ENCODE results near the gene VTI1B. TPM values are rescaled to one million over a fixed set of nuclear protein-coding genes. Genes with fewer than 3 reads are reported as not detected.
A peak's percentile ranks its signal among the peaks of the same experiment; 100 is the strongest.

VTI1B gene
- total RNA-seq, 1 donor from 2014 or later: 133 TPM

DNA sequence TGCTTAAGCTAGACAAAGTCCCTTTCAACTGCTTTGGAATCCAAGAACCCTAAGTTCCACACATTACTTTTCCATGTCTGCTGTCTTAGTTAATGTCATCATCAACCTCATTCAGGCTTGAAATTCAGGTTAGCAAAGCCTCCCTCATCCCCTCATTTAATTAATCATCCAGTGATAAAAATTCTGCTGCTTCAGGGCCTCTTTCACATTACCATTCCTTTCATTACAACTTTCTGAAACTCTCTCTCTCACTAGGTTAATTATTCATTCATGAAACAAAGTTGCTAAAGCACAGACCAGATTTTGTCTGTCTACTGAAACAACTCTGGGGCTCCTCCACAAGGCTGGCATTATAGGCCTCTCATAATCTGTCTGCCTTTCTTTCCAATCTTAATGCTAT lies 9.4 kb upstream of the VTI1B start:
- intact Hi-C loops (cut with micrococcal nuclease): no loop called here
- ATAC-seq (no peak), DNase-seq (no peak)

- intact Hi-C loops (cut with micrococcal nuclease): no loop called here
- no peak for ATAC-seq
- DNase-seq: no peak
Measured at GRCh38 chr14:67680941-67681340, 6.5 kb upstream of the VTI1B start.

- intact Hi-C loops (cut with micrococcal nuclease): no loop called here
- DNase-seq: no peak
- no peak for ATAC-seq
Measured at GRCh38 chr14:67680121-67680602, 5.7 kb upstream of the VTI1B start.

- intact Hi-C loops (cut with micrococcal nuclease): no loop called here
- ATAC-seq (no peak), DNase-seq (no peak)
Measured at GRCh38 chr14:67679006-67679405, 4.6 kb upstream of the VTI1B start.

- intact Hi-C loops (cut with micrococcal nuclease): no loop called here
- ATAC-seq (no peak), DNase-seq (no peak)
Measured at GRCh38 chr14:67675219-67675582, 769 bp upstream of the VTI1B start.

GRCh38 chr14:67674139-67674479 lies 323 bp downstream of the VTI1B start:
- DNase-seq (peak; percentile 82), ATAC-seq (peak; percentile 89)
- intact Hi-C loops (cut with micrococcal nuclease): no loop called here

DNA sequence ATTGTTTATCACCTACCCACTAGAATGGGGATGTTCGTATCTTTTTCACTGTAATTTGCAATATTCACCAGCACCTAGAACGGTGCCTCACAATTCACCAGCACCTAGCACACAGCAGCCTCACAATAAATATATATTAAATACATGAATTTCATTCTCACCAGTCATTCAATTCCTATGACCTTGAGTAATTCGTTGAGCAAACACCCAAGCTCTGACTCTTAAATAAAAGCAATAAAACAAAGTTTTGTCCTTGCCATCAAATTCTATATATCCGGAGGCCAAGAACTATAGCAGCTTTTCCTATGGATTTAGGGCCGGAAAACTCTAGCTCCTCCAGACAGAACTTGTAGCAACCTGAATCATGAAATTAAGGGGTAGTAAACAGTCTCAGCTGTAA lies 981 bp downstream of the VTI1B start:
- intact Hi-C loops (cut with micrococcal nuclease): no loop called here
- no peak for ATAC-seq
- no peak for DNase-seq

GRCh38 chr14:67668559-67668958 lies 5.9 kb downstream of the VTI1B start:
- intact Hi-C loops (cut with micrococcal nuclease): loop anchor here (5.0 kb wide), 1 partner anchor 51 kb away; the partner anchor contains the start of gene ARG2
- DNase-seq (no peak), ATAC-seq (no peak)

- ATAC-seq (peak; percentile 72), DNase-seq (no peak)
- intact Hi-C loops (cut with micrococcal nuclease): loop anchor here (5.0 kb wide), 1 partner anchor 50 kb away; the partner anchor contains the start of gene ARG2
Measured at GRCh38 chr14:67666750-67667449, 7.5 kb downstream of the VTI1B start.

DNA sequence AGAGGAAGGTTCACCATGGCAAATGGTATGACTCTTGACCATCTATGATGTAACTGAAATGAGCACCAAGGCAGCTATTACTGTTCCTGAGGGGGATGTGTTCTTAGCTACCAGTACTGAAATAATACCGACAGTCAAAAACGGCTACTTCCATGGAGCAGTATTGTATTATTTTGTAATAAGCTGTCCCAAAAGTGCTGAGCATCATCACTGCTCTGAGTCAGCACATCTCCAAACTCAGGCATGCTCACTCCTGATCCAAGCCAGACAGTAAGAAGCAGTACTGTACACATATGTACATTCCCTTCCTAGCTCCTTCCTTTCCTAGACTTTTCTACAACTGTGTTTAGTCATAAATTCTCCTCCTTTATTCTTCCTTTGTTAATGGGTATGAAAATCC lies 8.6 kb downstream of the VTI1B start:
- no peak for DNase-seq
- intact Hi-C loops (cut with micrococcal nuclease): loop anchor here (5.0 kb wide), 1 partner anchor 49 kb away; the partner anchor contains the start of gene ARG2
- ATAC-seq: no peak

GRCh38 chr14:67663633-67664032 lies 10.8 kb downstream of the VTI1B start:
- ATAC-seq: no peak
- intact Hi-C loops (cut with micrococcal nuclease): no loop called here

DNA sequence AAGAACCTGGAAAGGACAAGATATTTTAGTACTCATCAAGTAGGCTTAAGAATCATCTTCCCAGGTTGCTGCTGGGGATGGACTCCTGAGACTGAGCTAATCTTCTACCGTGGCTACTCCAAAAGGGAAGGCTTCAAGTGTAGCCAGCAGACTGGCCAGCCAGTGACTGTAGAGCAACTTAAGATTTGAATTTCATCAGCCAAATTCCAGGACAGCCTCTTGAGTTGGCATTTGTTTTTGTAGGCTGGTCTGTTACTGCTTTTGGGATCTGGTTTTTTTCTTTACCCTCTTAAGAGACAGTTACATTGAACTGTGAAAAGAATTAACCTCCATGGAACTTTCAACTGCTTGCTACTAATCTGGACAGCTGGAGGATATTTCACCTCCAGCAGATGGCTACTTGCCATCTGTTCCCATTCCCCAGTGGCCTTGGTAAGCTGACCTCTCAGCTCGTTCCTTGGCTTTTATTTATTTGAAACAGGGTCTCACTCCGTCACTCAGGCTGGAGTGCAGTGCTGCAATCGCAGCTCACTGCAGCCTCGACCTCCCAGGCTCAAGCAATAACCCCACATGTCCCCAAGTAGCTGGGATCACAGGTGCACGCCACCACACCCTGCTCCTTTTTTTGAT lies 20.7 kb downstream of the VTI1B start:
- ATAC-seq (no peak), DNase-seq (no peak)
- intact Hi-C loops (cut with micrococcal nuclease): no loop called here

More at GRCh38 chr14:67663633-67664032, 10.8 kb downstream of the VTI1B start:
- no peak for DNase-seq

- no peak for DNase-seq
- ATAC-seq: no peak
- intact Hi-C loops (cut with micrococcal nuclease): no loop called here
Measured at GRCh38 chr14:67652189-67652588, 22.2 kb downstream of the VTI1B start.

DNA sequence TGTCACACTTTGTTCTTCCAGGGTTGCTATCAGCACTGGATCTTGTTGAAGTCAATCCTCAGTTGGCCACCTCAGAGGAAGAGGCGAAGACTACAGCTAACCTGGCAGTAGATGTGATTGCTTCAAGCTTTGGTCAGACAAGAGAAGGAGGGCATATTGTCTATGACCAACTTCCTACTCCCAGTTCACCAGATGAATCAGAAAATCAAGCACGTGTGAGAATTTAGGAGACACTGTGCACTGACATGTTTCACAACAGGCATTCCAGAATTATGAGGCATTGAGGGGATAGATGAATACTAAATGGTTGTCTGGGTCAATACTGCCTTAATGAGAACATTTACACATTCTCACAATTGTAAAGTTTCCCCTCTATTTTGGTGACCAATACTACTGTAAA lies 23.7 kb downstream of the VTI1B start:
- ATAC-seq: no peak
- intact Hi-C loops (cut with micrococcal nuclease): no loop called here
- DNase-seq: no peak

DNA sequence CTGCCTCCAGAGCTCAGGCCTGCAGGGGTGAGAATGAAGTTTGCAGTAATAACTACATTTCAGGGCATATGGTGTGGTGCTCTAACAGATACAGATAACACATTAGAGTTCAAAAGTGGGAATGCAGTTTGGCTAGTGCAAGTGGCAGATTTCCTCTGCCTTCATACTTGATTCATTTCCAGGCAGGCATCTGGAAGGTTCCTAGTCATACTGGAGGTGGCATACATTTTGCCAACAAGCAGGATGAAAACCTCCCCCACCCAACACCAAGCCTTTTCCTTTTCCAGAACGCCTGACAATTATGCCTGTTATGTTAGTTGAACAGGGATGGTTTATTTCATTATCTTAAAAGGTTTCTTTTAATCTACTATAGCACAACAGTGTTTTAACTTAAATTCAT lies 24.3 kb downstream of the VTI1B start:
- intact Hi-C loops (cut with micrococcal nuclease): no loop called here
- ATAC-seq (no peak), DNase-seq (no peak)

DNA sequence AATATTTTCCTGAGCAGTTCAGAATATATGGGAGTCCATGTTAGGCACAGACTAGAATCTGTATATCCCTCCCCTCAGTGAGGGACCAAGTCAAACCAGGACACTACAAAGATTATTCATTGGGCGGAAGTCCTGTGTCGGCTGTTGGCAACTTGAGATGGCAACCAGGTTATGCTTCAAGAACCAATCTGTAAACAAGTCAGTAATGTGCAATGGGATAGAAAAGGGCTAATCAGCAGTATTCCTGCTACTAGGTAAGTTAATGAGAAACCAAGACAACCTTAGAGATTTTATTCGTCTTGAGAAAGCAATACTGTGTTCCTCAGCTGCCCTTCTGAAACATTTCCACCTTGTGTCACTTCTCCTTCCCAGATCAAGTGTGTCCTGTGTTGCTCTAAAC lies 28.3 kb downstream of the VTI1B start:
- DNase-seq: no peak
- no peak for ATAC-seq
- intact Hi-C loops (cut with micrococcal nuclease): no loop called here

DNA sequence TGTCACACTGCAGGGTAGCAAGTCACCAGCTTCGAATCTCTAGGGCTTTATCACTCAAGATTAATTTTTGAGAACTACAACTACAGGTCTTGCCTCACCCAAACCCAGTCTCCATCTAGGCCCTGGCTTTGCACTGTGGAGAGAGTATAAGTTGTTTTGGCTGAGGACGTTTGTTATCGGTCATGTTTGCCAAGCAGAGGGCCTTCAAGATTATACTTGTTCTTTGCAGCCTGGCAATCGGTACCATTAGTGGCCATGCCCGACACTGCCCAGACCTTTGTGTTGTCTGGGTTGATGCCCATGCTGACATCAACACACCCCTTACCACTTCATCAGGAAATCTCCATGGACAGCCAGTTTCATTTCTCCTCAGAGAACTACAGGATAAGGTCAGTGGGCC lies 29.0 kb downstream of the VTI1B start:
- intact Hi-C loops (cut with micrococcal nuclease): no loop called here
- DNase-seq: peak; percentile 30
- ATAC-seq: peak; percentile 89

DNA sequence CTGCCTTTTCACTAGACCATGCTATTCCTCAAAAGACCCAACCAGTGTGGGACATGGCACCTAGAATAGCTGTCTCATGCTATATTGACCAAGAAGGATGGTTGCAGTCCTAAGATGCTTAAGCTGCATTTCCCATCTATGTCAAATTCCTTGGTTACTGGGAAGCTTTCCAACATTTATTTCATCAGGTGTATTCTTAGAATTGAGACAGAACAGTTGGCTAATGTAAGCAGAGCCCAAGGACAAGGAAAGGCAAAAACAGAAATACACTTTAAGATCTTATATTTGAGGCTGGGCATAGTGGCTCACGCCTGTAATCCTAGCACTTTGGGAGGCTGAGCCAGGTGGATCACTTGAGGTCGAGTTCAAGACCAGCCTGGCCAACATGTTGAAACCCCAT lies 30.0 kb downstream of the VTI1B start:
- intact Hi-C loops (cut with micrococcal nuclease): no loop called here
- no peak for DNase-seq
- ATAC-seq: peak; percentile 66

- intact Hi-C loops (cut with micrococcal nuclease): no loop called here
- no peak for ATAC-seq
- DNase-seq: no peak
Measured at GRCh38 chr14:67643713-67644112, 30.7 kb downstream of the VTI1B start.

- DNase-seq: no peak
- intact Hi-C loops (cut with micrococcal nuclease): no loop called here
- ATAC-seq: no peak
Measured at GRCh38 chr14:67641902-67642749, 32.3 kb downstream of the VTI1B start.
